Ammon's horn (tissue), 1 donor: Measurements from ENCODE around the gene CYP2D6.
"Not testable (repeated sequence)": the region's sequence is repeated elsewhere in the genome, so short reads cannot be mapped to it uniquely, and the experiment has no call there.

ENCODE experiments used
- DNase-seq: peaks from one replicate; pipeline ENCODE4 v3.0.0-alpha.2; 2016; ENCODE audit warnings: low spot score

The CYP2D6 gene

DNA sequence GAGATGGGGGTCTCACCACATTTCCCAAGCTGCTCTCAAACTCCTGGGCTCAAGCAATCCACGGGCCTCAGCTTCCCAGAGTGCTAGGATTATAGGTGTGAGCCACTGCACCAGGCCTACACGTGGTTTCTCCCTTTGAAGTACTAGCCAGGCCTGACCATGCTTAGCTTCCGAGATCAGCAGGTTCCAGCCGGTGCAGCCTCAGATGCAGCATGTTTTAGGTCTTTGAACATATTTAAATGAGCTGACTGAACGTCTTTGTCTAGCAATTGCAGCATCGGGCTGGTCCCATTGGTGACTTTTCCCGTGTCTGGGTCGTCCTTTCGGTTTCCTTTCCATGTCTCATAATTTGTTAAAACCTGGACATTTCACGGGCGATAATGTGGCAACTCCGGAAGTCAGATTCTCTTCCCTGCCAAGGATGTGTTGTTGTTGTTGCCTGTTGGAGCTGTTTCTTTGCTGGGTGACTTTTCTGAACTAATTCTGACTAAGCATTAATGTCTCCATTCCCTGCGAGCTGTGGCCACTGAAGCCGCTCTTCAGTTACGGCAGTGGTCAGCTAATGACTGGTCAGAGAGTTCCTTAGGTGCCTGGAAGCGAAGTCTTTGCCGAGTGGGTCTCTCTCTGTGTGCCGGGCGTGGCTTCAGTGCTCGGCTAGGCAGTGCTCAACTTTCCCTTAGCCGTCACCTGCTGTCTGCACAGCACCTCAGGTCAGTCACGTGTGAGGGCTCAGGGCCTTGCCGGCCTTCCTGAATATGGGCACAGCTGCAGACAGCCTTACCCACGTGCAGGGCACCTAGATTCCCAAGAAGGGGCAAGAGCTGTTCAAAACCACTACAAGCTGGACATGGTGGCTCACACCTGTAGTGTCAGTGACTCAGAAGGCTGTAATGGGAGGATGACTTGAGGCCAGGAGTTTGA lies 3.8 kb upstream of the CYP2D6 start:
- DNase-seq, result no peak

DNA sequence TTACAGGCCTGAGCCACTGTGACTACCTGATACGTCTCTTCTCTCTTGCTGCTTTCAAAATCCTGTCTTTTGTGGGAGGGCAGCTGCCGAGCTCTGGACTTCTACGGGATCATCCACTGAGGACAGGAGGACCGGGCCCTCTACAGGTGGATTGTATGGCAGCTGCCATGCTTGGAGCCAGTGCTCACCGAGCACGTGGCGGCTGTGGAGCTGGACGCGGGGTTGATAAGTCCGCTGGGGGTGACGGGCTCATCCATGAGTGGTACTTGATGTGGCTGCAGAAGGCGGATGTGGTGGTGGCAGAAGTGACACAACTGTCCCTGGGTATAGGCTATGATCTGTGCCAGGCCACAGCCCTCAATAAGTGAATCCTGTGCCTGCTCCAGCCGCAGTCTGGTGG lies 1.8 kb upstream of the CYP2D6 start:
- no peak for DNase-seq

DNA sequence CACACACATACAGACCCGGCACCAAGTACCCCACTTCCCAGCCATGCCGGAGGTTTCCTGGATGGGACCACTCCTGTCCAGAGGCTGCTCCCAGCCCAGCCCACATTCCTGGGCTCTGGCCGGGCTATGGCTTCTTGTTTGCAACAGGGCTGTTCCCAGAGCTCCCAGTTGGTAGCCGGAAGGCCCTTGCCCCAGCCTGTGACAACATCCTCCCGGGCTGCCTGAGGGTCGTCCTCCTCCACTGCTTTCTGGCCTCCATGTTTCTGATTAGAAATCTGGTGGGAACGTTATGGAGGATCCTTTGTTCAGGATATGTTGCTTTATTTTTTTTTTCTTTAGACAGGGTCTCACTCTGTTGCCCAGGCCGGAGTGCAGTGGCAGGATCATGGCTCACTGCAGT lies 952 bp upstream of the CYP2D6 start:
- DNase-seq, result no peak

DNA sequence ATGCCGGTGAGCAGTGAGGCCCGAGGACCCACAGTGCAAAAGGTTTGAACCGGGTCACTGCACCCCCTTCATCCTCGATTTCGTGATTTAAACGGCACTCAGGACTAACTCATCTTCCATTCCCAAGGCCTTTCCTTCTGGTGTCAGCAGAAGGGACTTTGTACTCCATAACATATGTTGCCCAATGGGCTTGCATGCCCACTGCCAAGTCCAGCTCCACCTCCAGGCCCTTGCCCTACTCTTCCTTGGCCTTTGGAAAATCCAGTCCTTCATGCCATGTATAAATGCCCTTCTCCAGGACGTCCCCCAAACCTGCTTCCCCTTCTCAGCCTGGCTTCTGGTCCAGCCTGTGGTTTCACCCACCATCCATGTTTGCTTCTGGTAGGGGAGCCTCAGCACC lies 428 bp downstream of the CYP2D6 start:
- not testable (repeated sequence) for DNase-seq

DNA sequence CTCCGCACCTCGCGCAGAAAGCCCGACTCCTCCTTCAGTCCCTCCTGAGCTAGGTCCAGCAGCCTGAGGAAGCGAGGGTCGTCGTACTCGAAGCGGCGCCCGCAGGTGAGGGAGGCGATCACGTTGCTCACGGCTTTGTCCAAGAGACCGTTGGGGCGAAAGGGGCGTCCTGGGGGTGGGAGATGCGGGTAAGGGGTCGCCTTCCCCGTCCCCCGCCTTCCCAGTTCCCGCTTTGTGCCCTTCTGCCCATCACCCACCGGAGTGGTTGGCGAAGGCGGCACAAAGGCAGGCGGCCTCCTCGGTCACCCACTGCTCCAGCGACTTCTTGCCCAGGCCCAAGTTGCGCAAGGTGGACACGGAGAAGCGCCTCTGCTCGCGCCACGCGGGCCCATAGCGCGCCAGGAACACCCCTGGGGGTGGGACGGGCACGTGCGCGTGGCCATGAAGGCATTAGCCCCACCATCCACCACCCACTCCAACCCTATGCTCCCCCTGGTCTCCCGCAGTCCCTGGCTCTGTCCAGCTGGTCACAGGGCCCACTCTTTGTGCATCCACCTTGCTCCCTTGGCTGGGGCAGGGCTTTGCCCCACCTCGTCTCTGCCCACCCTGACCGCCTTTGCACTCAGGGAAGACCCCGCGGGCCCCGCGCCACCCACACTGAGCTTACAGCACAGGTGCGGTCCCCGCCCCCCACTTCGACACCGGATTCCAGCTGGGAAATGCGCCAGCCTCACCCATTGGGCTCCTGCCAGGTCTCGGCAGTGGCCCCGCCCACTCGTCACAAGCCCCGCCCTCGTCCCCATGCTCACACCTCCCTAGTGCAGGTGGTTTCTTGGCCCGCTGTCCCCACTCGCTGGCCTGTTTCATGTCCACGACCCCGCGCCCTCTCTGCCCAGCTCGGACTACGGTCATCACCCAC lies 1.6 kb downstream of the CYP2D6 start:
- not testable (repeated sequence) for DNase-seq

DNA sequence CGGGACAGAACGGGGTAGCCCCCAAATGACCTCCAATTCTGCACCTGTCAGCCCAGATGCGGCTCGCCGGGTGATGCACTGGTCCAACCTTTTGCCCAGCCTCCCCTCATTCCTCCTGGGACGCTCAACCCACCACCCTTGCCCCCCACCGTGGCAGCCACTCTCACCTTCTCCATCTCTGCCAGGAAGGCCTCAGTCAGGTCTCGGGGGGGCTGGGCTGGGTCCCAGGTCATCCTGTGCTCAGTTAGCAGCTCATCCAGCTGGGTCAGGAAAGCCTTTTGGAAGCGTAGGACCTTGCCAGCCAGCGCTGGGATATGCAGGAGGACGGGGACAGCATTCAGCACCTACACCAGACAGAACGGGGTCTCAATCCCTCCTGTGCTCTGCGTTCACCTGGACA lies 2.6 kb downstream of the CYP2D6 start:
- DNase-seq, result not testable (repeated sequence)

DNA sequence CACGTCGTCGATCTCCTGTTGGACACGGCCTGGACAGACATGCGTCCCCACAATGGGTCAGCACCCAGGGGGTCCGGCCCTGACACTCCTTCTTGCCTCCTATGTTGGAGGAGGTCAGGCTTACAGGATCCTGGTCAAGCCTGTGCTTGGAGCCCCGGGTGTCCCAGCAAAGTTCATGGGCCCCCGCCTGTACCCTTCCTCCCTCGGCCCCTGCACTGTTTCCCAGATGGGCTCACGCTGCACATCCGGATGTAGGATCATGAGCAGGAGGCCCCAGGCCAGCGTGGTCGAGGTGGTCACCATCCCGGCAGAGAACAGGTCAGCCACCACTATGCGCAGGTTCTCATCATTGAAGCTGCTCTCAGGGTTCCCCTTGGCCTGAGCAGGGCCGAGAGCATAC lies 3.0 kb downstream of the CYP2D6 start:
- no peak for DNase-seq

DNA sequence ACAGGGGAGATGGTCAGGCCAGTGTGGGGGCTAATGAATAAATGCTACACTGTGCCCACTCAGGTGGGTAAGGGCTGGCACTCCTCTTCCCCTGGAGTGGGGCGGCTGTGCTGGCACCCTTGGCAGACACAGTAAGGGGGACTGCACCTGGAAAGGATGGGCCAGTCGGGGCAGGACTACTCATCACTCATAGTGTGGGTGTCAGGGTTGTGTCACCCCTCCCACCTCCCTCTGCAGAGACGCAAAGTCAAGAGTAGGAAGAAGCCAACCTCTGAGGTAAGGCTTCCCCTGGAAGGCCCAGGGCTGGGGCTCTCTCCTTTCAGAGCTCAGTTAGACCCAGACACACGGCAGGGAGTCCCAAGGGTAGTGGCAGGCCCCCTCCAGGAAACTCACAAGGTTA lies 7.1 kb downstream of the CYP2D6 start:
- not testable (repeated sequence) for DNase-seq

DNA sequence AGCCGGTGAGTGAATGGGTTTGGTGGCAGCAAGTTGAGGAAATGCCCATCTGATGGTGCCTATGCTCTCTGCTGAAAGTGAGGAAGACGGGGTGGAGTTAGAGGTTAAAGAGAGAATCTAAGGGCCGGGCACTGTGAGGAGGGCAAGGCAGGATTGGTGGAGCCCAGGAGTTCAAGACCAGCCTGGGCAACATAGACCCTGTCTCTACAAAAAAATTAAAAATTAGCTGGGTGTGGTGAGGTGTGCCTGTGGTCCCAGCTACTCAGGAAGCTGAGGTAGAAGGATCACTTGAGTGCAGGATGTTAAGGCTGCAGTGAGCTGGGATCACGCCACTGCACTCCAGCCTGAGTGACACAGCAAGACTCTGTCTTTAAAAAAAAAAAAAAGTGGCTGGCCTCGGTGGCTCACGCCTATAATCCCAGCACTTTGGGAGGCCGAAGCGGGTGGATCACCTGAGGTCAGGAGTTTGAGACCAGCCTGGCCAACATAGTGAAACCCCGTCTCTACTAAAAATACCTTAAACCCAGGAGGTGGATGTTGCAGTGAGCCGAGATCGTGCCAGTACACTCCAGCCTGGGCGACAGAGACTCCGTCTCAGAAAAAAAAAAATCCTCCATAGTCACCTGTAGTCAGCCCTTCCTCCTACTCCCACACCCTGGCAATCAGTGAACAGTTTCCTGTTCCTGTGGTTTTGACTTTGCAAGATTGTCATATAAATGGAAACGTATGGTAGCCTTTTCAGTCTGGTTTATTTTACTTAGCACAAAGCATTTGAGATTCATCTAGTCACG lies 10.2 kb downstream of the CYP2D6 start:
- DNase-seq, result not testable (repeated sequence)

DNA sequence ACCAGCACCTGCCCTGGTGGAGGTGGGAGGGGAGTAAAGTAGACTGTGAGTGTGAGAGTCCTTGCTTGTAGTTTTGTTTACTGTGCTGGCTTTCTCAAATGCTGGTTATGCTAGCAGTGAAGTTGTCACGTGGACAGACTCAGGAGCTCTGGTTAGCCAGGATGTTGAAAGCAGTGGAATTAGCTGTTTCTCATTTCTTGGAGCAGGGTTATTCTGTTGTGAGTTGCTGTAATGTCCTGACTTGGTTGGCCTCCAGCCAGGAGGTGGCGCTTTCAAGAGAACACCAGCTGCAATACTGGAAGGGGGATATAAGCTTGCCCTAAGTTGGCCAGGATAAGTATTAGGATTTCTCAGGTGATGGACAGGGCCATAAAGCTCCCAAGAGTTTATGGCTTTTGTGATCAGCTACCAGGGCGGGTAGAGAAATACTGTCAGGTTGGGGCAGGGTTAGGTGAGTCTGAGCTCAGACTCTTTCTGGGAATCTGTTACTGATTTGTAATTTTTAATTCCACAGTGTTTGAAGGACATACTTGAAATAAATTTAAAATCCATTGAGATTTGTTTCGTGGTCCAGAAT lies 13.7 kb downstream of the CYP2D6 start:
- DNase-seq, result no peak

DNA sequence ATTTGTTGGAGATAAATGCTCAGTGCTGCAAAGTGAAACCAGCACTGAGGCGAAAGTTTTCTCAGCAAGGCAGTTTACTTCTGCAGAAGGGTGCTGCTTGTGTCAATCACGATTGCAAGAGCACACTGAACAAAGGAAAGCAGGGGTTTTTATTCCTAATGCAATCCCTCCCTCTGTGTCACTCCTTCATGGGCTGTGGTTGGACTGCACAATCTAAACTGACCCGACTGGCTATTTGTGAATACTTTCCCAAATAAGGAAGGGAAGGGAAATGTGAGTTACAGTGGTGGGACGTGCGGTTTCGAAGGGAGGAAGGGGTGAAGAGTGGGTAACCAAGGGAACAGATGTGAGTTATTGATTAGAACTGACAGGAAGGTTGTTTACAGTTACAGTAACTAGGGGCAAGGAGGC lies 15.2 kb downstream of the CYP2D6 start:
- DNase-seq, result not testable (repeated sequence)

DNA sequence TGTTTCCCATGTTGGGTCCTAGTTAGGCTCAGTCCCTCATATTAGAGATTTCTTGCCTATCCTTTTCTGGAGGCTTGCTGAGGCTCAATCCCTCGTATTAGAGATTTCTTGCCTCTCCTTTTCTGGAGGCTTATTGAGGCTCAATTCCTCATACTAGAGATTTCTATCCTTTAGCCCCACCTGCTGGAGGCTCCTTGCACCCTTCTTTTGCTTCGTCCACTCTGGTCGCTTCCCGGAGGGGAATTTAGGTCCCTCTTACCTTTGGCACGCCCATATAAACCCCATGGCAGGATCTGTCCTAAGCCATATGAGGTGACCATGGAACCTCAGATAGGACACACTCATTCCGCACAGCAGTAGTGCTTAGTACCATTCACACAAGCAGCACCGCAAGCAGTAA lies 15.9 kb downstream of the CYP2D6 start:
- no peak for DNase-seq

DNA sequence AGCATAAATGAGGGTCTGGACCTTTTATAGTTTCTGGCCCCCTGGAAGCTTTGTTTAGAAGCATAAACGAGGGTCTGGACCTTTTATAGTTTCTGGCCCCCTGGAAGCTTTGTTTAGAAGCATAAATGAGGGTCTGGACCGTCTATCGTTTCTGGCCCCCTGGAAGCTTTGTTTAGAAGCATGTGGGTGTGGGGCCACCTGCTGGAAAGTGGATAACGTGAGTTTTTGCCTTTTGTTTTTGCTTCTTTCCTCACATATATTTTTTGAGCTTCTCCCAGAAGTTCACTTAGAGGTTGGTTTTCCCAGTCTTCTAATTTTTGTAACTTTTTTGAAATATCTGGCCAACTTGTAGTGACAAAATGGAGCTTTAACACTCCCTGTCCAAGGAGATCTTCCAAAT lies 17.8 kb downstream of the CYP2D6 start:
- not testable (repeated sequence) for DNase-seq

DNA sequence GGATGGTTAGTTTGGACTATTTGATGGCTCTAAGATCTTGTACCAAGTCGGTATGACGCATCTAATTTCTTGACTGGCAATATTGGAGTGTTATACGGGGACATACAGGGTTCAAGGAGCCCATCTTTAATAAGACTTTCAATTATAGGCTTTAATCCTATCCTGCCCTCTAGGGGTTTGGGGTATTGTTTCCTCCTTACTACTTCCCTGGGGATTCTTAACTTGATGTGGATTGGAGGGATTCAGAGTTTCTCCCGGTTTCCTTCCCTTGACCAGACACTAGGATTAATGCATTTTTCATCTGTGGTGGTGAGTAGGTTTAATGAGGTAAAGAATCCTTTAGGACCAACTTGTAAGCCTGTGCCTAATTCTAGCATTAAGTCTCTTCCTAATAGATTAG lies 18.8 kb downstream of the CYP2D6 start:
- DNase-seq, result no peak

DNA sequence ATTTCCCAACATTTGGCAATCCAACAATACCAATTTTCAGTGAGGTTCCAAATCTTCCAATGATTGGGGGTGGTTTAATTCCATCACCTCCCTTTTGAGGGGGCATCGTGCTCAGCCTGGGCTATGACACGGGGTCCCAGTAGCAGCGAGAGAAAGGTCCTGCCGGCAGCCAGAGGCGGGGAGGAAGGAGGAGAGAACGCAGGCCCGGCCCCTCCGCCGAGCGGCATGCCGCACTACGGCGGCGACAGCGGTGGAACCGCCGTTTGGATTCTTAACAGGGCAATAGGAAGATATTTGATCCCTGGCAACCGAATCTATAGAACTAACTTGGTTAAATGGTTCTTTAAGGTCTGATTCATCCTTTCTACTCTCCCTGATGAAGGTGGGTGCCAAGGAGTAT lies 21.8 kb downstream of the CYP2D6 start:
- DNase-seq, result no peak

DNA sequence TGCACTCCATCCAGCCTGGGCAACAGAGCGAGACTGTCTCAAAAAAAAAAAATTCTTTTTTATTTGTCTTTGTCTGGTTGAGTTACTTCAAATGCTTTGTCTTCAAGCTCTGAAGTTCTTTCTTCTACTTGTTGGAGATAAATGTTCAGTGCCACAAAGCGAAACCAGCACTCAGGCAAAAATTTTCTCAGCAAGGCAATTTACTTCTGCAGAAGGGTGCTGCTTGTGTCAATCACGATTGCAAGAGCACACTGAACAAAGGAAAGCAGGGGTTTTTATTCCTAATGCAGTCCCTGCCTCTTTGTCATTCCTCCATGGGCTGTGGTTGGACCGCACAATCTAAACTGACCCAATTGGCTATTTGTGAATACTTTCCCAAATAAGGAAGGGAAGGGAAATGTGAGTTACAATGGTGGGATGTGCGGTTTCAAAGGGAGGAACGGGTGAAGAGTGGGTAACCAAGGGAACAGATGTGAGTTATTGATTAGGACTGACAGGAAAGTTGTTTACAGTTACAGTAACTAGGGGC lies 26.2 kb downstream of the CYP2D6 start:
- not testable (repeated sequence) for DNase-seq

DNA sequence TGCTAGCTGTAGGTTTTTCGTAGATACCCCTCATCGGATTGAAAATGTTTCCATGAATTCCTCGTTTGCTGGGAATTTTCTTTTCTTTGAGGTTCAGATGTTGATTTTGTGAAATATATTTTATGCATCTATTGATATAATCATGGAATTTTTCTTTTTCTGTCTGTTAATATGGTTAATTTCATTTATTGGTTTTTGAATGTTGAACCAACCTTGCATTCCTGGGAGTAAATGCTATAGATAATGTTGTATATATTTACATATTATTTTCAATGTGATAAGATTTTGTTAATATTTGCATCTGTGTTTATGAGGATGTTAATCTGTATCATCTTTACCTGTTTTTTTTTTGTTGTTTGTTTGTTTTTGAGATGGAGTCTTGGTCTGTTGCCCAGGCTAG lies 29.4 kb downstream of the CYP2D6 start:
- DNase-seq, result no peak

DNA sequence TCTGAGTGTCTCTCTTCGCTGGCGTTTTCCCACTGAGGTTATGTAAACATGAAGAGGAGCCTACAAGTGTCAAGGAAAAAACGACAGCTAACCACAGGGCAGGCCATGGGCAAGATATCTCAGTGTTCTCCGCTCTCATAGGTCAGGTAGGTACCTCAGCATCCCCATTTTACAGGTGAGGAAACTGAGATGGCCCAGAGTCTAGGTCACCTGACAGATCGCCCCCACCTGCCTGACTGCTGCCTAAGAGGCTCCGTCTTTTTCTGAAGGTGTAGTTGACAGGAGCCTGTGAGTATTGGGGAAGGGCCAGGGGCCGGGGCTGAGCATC lies 39.2 kb downstream of the CYP2D6 start:
- DNase-seq, result no peak

DNA sequence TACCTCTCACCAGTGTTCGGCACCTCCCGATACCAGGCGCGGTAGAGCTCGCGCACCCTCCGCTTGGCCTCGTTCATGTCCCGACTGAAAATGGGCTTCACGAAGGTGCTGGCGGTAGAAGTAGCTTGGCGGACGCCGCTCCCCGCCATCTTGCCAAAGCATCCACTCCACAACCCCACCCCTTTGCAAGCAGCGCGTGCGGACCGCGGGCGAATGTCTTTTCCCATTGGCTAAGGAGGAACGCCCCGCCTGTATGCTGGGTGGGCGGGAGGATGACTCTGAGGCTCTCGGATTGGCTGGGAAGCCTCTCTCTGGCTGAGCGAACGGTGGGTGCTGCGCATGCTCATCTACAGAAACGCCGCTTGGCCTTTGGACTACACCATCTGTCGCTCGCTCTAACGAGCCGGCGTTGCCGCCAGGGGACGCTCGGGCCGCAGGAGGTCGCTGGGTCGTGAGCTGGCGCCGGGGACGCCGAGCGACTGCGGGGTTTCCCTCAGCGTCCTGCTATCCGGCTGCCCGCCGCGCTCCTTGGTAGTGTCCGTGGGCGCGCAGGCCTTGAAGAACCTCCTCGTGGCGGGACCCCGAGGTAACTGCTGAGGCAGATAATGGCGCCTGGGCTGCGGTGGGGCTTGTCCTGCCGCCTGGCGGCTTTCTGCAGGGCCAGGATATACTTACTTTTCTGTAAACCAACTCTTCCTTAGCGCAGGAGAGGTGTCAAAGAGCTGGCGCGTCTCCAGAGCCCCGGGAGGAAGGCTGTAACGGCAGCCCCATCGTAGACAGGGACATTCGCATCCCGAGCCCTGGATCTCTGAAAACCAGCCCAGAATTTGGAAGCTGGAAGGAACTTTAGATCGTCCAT lies 39.8 kb downstream of the CYP2D6 start, which contains the start of gene NDUFA6:
NDUFA6 (minus strand) TSS at position 177 of the 859 bp plus-strand sequence; CDS start at position 149, 28 bp downstream.
- peak; percentile 100 for DNase-seq

DNA sequence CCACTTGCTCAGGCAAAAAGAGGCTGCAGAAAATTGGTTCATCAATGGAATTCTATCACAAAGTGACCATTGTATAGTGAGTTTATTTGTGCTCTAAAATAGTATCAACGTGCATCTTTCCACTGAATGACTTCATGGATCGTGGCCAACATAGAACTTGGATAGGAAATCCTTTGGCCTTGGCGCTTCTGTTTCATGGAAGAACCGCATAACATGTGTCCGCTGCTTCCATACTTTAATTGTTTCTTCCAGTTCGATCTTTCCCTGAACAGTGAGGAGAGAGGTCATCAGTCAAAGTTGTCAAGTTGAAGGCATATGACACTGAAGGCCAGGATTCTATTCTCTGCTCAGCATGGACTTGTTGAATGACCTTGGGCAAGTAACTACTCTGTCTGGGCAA lies 44.6 kb downstream of the CYP2D6 start:
- no peak for DNase-seq
